Neural progenitor cell (in vitro differentiated cells): ENCODE data around the gene SAMMSON. TPM values are rescaled to one million over a fixed set of nuclear protein-coding genes. Genes with fewer than 3 reads are reported as not detected.

Source experiments
- DNase-seq: peaks from one replicate; pipeline ENCODE4 v3.0.0-alpha.2; 2016; ENCODE audit warnings: low spot score
- H2AFZ ChIP-seq: fragments of 200-600 bp; sonication (generic); replicated peaks from 2 replicates; pipeline ENCODE4 v1.6.1; 2016; ENCODE audit warnings: antibody characterized with exemption
- H3F3A ChIP-seq: fragments of 200-600 bp; sonication (generic); 2 replicates; pipeline ENCODE4 v1.6.1; 2016; ENCODE audit warnings: antibody characterized with exemption, low read depth
- H3K27ac ChIP-seq: fragments of 200-600 bp; sonication (generic); 2 replicates; pipeline ENCODE4 v1.5.1; 2016; ENCODE audit warnings: mild to moderate bottlenecking
- H3K27me3 ChIP-seq: fragments of 200-600 bp; sonication (generic); 2 replicates; pipeline ENCODE4 v1.6.1; 2016; ENCODE audit warnings: mild to moderate bottlenecking, moderate library complexity
- H3K36me3 ChIP-seq: fragments of 200-600 bp; sonication (generic); 2 replicates; pipeline ENCODE4 v1.5.1; 2016
- H3K4me1 ChIP-seq: fragments of 200-600 bp; sonication (generic); 2 replicates; pipeline ENCODE4 v1.6.1; 2016; ENCODE audit warnings: mixed run types
- H3K4me2 ChIP-seq: fragments of 200-600 bp; sonication (generic); 2 replicates; pipeline ENCODE4 v1.6.1; 2016
- H3K4me3 ChIP-seq: fragments of 200-600 bp; sonication (generic); 2 replicates; pipeline ENCODE4 v1.5.1; 2016
- H3K79me2 ChIP-seq: fragments of 200-600 bp; sonication (generic); 2 replicates; pipeline ENCODE4 v1.6.1; 2016; ENCODE audit warnings: low read depth
- H3K9ac ChIP-seq: fragments of 200-600 bp; sonication (generic); 2 replicates; pipeline ENCODE4 v1.6.1; 2016
- H3K9me3 ChIP-seq: fragments of 200-600 bp; sonication (generic); 2 replicates; pipeline ENCODE4 v1.5.1; 2016; ENCODE audit warnings: low read depth
- H4K20me1 ChIP-seq: fragments of 200-600 bp; sonication (generic); 2 replicates; pipeline ENCODE4 v1.6.1; 2016; ENCODE audit warnings: low read depth
- H3K27ac Mint-ChIP-seq: 3 replicates; pipeline ENCODE4 v1.8.0; 2021; ENCODE audit warnings: mixed read lengths
- H3K27me3 Mint-ChIP-seq: 2 replicates; pipeline ENCODE4 v1.8.0; 2022; ENCODE audit warnings: low read depth, mild to moderate bottlenecking, inconsistent platforms, moderate library complexity, mixed read lengths; ENCODE audit not compliant: insufficient read depth
- H3K36me3 Mint-ChIP-seq: 3 replicates; pipeline ENCODE4 v1.8.0; 2021; ENCODE audit warnings: mixed read lengths
- H3K4me1 Mint-ChIP-seq: 3 replicates; pipeline ENCODE4 v1.8.0; 2021; ENCODE audit warnings: mixed read lengths
- H3K4me3 Mint-ChIP-seq: 3 replicates; pipeline ENCODE4 v1.8.0; 2021; ENCODE audit warnings: mild to moderate bottlenecking, moderate library complexity, mixed read lengths
- H3K9me3 Mint-ChIP-seq: 3 replicates; pipeline ENCODE4 v1.8.0; 2020; ENCODE audit warnings: mixed read lengths
- EZH2 ChIP-seq: fragments of 200-600 bp; sonication (generic); IDR thresholded peaks from 2 replicates; pipeline ENCODE4 v1.6.1; 2017; ENCODE audit warnings: antibody characterized with exemption, mild to moderate bottlenecking, moderate library complexity
- EZH2phosphoT487 ChIP-seq: fragments of 200-600 bp; sonication (generic); IDR thresholded peaks from 2 replicates; pipeline ENCODE4 v1.6.1; 2017; ENCODE audit warnings: antibody characterized with exemption
- total RNA-seq: library from RNA; depleted of rRNA; stranded (reverse); fragments of >200 nt; gene quantifications from 2 replicates; pipeline ENCODE4 v1.2.3, GENCODE V29; 2015; ENCODE audit warnings: low replicate concordance
- TF ChIP-seq, protein P1 (sequence below): fragments of 200-600 bp; sonication (generic); IDR thresholded peaks from 2 replicates; pipeline ENCODE4 v1.5.1; 2017; ENCODE audit warnings: antibody characterized with exemption, mild to moderate bottlenecking

Gene SAMMSON
- total RNA-seq, 1 donor from 2014 or later = not detected

DNA sequence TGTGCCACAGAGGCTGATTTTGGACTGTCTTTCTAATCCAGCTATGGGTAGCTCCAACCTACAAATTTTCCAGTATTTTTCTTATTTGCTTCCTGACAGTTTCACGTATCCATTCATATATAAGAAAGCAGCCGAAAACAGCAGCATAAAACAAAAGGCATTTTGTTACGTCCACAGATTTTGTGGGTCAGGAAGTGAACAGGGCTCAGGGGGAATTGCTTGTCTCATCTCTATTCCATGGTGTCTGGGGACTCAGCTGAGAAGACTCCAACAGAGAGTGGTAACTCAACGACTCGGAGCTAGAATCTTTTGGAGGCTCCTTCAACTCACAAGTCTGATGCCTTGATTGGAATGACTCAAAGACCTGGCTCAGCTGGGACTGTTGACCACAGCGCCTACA lies 11.7 kb upstream of the SAMMSON start:
- no peak for DNase-seq
- Histone ChIP-seq H3K36me3 (no peaks in the 10 kb centered on the region), H3F3A (no peaks in the 10 kb centered on the region), H3K9ac (no peak overlapping the region), H3K4me1 (peaks cover 3% of the 10 kb centered on the region), H3K4me2 (no peak overlapping the region), H3K79me2 (no peaks in the 10 kb centered on the region), H3K4me3 (no peak overlapping the region), H3K9me3 (no peaks in the 10 kb centered on the region), H3K27me3 (no peaks in the 10 kb centered on the region), H2AFZ (no peak overlapping the region), H4K20me1 (no peaks in the 10 kb centered on the region), H3K27ac (no peak overlapping the region)
- Mint-ChIP-seq H3K36me3 (no peaks in the 10 kb centered on the region), H3K4me1 (no peaks in the 10 kb centered on the region), H3K27ac (no peak overlapping the region), H3K4me3 (no peak overlapping the region), H3K27me3 (no peaks in the 10 kb centered on the region), H3K9me3 (no peaks in the 10 kb centered on the region)
- TF ChIP-seq, protein P1, sequence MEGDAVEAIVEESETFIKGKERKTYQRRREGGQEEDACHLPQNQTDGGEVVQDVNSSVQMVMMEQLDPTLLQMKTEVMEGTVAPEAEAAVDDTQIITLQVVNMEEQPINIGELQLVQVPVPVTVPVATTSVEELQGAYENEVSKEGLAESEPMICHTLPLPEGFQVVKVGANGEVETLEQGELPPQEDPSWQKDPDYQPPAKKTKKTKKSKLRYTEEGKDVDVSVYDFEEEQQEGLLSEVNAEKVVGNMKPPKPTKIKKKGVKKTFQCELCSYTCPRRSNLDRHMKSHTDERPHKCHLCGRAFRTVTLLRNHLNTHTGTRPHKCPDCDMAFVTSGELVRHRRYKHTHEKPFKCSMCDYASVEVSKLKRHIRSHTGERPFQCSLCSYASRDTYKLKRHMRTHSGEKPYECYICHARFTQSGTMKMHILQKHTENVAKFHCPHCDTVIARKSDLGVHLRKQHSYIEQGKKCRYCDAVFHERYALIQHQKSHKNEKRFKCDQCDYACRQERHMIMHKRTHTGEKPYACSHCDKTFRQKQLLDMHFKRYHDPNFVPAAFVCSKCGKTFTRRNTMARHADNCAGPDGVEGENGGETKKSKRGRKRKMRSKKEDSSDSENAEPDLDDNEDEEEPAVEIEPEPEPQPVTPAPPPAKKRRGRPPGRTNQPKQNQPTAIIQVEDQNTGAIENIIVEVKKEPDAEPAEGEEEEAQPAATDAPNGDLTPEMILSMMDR = no peak
- no peak for TF ChIP-seq EZH2phosphoT487
- no peak for TF ChIP-seq EZH2

DNA sequence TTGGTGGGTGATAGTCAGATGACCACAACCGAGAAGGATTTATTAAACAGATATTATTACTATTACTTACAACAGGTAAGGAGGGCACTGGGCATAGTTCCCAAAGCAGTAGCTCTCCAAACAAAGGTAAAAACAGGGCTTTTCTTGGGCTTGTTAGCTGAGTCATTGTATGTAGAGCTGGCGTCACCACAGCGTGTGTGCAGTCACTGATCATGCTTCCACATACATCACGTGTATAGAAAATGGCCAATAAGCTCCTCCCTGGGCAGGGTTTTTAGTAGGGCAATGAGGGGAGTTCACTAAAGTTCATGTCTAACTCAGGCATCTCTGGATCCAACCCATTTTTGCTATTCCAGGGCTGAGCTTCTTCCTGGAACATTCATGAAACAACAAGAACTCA lies 5.8 kb upstream of the SAMMSON start:
- H3K36me3 ChIP-seq = no peaks in the 10 kb centered on the region
- H3K9ac ChIP-seq = no peak overlapping the region
- H3K36me3 Mint-ChIP-seq = no peaks in the 10 kb centered on the region
- no peaks in the 10 kb centered on the region for H4K20me1 ChIP-seq
- no peaks in the 10 kb centered on the region for H3K27me3 ChIP-seq
- no peak overlapping the region for H2AFZ ChIP-seq
- H3F3A ChIP-seq = no peaks in the 10 kb centered on the region
- no peaks in the 10 kb centered on the region for H3K79me2 ChIP-seq
- DNase-seq = no peak
- no peak overlapping the region for H3K27ac ChIP-seq
- H3K27ac Mint-ChIP-seq = no peak overlapping the region
- H3K4me3 ChIP-seq = no peak overlapping the region
- H3K4me3 Mint-ChIP-seq = no peak overlapping the region
- no peaks in the 10 kb centered on the region for H3K9me3 ChIP-seq
- no peak overlapping the region for H3K4me2 ChIP-seq
- H3K4me1 ChIP-seq = no peaks in the 10 kb centered on the region
- H3K27me3 Mint-ChIP-seq = no peaks in the 10 kb centered on the region
- no peaks in the 10 kb centered on the region for H3K9me3 Mint-ChIP-seq
- TF ChIP-seq EZH2 (no peak), EZH2phosphoT487 (no peak)
- TF ChIP-seq, protein P1 = no peak
- peaks cover 6% of the 10 kb centered on the region for H3K4me1 Mint-ChIP-seq

DNA sequence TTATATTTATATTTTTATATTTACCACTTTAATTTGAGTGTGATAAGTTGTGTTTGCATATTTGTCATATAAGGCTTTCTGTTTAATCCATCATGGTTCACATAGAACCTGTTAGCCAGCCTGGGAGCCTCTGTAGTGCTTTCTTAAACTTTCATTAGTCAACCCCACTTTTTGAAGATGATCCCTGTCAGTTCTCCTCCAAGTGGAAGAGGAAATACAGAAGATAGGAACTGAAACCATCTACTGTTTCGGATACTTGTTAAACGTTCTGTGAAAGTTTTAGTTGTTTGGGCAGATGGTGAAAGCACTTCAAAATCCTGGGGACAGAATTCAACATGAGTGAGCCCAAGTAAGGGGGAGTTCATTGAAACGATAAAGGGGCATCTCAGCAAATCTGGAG lies 4.6 kb upstream of the SAMMSON start:
- H3K9ac ChIP-seq = no peak overlapping the region
- no peak overlapping the region for H2AFZ ChIP-seq
- H3K4me1 ChIP-seq = no peaks in the 10 kb centered on the region
- no peak overlapping the region for H3K27ac ChIP-seq
- H3K36me3 ChIP-seq = no peaks in the 10 kb centered on the region
- H3K4me2 ChIP-seq = no peak overlapping the region
- Mint-ChIP-seq H3K4me3 (no peak overlapping the region), H3K4me1 (peaks cover 12% of the 10 kb centered on the region), H3K36me3 (no peaks in the 10 kb centered on the region), H3K9me3 (no peaks in the 10 kb centered on the region), H3K27me3 (no peaks in the 10 kb centered on the region), H3K27ac (no peak overlapping the region)
- TF ChIP-seq, protein P1 = no peak
- no peak for TF ChIP-seq EZH2
- no peak for TF ChIP-seq EZH2phosphoT487
- no peaks in the 10 kb centered on the region for H3K79me2 ChIP-seq
- no peaks in the 10 kb centered on the region for H3F3A ChIP-seq
- H3K27me3 ChIP-seq = no peaks in the 10 kb centered on the region
- no peaks in the 10 kb centered on the region for H3K9me3 ChIP-seq
- no peak for DNase-seq
- no peaks in the 10 kb centered on the region for H4K20me1 ChIP-seq
- no peak overlapping the region for H3K4me3 ChIP-seq
